GM21526 (cell line): Measurements from ENCODE around the gene NPAS3.

Experiments used
- ATAC-seq: cut with Tn5 transposase; IDR thresholded peaks from one replicate; pipeline ENCODE4 v1.9.1; 2021; ENCODE audit warnings: moderate library complexity; ENCODE audit not compliant: unreplicated experiment, low FRiP score

Gene NPAS3

DNA sequence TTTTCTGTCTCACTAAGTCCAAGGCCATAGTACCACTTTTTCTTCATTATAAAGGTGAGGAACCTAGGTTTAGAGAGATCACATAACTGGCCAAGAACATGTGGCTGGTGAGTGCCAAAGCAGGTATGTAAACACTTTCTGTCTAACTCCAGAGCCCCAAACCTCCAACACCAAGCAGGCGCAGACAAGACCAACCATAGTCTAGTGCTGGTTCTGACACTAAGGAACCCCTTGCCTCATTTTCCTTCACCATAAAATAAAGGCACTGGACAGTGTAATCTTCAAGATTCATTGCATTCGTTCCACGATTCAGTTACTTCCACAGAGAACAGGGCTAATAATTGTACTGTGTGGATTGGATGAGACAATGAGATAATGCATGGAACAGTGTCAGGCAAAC lies 71.0 kb downstream of the NPAS3 start:
- ATAC-seq: no peak

DNA sequence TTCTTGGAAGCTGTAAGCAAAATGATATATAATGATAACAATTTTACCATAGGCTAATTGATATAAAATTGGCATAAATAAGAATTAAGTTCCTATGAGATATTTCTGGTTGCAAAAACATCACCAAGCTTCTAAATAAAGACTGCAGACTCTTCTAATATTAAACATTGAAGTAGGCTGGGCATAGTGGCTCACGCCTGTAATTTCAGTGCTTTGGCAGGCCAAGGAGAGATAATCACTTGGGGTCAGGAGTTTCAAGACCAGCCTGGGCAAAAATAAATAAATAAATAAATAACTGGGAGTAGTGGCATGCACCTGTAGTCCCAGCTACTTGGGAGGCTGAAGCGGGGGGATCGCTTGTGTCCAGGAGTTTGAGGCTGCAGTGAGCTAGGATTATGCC lies 71.8 kb downstream of the NPAS3 start:
- ATAC-seq: no peak

DNA sequence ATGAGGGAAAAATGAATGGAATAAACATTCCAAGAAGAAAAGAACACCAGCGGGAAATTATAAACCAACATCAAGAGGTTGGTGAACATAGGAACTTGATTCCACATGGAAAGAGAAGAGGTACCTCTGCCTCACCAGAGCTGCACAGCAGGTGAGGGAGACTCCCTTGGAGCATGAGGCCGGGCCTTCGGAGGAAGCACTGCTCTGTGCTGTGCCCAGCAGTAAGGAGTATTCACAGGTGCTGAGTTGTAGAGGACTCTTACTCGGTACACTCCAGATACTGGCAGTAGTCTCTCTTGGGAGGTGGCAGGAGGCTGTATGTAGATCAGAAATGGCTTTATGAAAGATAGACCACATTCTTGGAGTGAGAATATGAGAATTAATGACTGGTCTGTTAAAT lies 76.0 kb downstream of the NPAS3 start:
- ATAC-seq: no peak

DNA sequence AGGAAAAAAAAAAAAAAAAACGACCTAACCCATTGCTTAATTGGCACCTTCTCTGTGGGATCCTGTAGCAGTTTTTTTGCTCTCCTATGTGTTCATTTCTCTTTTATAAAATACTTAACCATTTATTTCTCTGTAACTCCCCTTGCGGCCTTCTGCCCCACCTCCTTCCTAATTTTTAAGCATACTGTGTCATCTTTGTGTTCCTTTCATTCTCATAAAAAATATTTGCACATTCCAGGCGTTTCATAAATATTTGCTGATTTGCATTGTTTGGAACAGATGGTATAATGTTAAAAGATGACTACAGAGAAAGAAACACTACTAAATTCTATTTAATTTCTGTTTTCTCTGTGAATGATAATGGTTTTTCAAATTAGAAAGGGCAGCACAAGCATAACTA lies 77.9 kb downstream of the NPAS3 start:
- no peak for ATAC-seq

DNA sequence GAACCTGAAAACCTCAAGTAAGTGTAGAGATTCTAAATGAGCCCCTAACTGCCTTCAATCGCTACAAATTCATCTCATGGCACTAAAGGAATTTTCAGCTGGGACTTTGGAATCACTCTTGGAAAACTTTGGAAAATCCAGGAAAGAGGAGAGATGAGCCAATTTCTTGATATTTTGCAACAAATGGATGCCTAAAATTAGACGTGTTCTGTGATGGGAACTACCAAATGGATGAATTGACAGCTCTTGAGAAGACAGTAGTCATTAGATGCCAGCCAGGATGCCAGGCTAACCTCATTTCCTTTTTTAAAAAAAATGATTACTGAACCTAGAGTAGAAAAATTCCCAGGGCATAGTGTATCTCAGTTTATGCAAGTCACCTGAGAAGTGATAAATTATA lies 78.3 kb downstream of the NPAS3 start:
- no peak for ATAC-seq

DNA sequence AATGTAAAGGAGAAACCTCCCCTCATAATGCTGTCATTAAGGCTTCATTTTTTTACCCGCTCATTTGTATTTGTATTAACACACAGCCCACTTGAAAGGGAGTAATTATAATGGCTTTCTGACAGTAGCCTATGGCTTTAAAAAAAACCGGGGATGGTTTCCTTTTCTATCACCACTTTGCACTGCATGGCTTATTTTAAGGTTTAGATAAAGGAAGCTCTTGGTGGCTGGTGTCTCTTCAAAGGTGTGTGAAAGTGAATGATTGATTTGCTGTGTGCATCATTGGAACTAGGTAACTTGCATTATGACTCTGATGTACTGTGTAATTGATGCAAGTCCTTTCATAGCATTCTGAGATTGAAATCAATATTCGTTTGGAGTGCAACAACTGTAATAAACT lies 80.7 kb downstream of the NPAS3 start:
- ATAC-seq: no peak

DNA sequence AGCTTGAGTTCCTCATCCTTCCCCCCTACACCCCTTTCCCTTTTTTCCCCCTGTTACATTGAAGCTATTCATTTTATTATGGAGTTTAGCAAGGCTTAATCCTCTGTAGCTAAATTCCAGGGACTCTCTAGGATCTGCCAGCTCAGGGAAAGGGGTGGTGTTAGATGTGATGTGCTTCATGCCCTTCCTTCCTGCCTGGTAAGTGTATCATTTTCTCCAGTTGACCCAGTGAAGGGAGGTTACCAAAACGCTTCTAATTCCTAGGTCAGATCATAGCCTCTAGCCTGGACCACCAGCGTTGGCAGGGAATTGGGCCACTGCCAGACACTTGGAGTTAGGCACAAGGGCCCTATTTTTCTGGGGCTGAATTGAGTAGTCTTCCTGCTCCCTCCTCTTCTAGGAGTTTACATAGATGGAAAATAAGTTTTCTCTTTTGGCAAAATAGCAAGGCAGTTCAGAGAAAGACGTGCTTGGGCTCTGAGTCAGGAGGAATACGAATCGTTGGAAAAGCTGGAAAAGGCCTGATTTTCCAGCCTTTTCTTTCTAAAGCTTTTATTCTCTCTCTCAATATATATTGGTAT lies 88.3 kb downstream of the NPAS3 start:
- no peak for ATAC-seq

DNA sequence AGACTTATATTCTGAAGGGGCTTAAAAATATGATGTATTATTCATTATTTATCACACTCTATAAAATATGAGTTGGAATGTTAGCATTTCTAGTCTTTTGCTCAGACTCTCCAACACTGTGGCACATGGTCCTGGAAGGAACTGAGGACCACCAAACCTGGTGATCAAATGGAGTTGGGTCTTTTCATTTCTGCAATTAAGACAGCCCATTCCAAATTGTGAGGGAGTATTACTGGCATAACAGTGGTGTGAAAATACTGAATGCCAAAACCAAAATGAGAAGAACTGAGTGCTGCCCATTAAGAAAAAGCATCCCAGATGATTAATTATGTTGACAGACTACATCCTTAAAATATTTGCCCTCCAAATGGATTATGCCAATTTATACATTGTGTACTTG lies 90.8 kb downstream of the NPAS3 start:
- no peak for ATAC-seq

DNA sequence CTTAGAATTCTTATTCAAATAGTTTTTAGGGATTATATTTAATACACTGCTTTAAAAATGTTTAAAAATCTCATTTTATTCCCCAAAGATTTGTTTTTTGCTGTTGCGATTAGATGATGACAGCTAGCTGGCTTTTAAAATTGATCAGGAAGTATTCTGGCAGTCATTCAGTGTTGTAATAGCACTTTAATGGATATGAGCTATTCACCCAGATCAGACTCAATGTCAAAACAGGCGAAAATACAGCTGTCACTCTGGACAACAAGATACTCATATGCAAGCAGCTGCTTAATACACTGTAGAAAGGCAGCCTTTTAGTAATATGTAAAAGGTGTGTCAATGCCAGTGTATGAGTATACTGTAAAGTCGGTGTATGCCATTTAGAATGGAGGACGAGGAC lies 91.7 kb downstream of the NPAS3 start:
- no peak for ATAC-seq

DNA sequence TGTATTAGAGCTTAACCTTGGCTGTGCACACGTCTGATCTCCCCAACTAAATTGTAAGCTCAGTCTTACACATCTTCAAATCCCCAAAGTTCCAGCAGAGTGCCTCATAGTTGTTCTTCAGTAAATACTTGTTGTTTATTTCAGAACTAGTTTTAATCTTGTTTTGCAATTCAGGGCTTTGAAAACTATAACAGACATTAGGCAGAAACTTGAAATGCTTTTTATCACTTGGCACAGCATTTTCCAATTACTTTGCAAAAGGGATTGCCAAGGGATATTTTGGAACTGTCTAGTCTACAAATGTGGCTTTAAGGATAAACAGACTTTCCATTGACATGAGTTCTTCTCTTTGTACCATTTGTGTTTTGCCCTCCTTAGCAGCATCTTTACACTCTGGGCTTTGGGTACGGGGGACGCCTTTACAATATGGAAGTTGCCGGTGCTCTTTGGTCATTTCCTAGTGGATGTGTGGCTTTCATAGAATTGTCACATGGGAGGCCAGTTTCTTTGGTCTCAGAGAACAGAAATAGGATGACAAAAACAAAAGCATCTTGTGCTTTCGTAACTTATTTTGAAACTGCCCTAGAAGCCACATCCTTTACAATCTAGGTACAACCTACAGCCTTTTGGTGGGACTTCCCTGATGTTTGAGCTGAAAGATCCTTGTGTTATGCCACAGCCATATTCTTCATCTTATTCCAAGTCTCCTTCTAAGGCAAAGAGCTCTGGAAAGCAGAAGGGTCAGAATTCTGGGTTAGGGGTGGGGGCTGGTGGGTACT lies 96.9 kb downstream of the NPAS3 start:
- no peak for ATAC-seq

DNA sequence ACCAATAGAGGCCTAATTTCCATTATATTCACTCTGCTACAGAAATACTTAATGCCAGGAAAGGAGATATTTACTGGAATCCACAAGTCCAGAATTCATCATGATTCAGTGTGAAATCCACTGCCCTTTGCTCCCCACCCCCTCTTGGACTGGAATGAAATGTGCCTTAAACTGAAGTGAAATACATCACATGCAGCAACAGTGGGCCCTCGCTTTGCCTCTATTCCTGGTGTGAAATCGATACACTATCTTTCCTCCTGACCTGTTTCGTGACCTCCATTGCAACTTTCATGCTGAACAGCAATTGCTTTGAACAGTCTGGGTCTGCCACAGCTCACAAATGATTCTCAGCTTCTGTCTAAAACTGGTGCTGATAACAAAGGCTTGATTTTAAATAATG lies 100.6 kb downstream of the NPAS3 start:
- no peak for ATAC-seq

DNA sequence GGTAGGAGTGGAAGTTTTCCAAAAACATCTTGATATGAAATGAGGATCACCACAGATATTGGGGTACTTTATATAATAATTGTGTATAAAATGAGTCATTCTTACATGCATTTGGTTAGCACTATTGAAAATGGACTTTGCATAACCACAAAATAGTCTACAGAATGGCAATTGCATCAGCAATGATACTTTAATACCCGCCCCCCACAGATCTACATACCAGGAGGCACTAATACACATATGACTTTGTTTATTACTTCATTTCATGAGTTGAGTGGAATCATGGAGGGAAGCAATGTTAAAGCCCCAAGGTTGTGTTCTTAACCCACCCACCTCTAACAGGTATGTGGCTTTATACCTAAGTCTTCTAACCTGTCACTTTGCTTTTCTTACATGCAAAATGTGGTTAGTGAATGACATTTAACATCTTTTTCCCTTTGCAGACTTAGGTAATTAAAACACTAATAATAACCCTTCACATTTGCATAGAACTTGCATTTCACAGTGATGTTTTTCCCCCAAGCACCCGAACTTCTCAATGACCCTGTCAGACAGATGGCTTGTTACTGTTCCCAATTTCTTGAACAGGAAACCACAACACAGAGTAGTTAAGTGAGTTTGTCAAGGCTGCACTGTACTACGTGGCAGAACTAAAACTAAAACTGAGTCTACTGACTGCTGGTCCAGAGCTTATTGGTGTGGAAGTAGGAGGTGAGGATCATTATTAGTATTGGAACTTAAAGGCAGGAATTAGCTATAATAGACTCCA lies 101.9 kb downstream of the NPAS3 start:
- ATAC-seq: no peak

DNA sequence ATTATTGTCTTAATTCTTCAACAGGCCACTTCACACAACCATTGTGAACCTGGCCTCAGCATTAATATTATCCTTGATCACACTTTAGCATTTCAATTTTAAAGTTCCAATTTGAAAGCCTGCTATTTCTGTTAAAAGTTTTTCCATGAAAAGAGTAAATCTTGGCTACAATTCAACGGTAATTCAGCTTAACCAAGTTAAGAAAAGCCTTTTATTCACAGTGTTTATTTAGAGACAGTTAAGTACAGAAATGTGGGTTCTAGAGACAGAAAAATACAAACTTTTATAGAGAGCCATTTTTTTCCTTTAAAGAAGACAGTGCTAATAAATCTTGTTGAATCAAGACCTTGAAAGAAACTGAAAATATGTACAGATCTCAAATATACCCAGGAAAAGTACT lies 103.9 kb downstream of the NPAS3 start:
- no peak for ATAC-seq

DNA sequence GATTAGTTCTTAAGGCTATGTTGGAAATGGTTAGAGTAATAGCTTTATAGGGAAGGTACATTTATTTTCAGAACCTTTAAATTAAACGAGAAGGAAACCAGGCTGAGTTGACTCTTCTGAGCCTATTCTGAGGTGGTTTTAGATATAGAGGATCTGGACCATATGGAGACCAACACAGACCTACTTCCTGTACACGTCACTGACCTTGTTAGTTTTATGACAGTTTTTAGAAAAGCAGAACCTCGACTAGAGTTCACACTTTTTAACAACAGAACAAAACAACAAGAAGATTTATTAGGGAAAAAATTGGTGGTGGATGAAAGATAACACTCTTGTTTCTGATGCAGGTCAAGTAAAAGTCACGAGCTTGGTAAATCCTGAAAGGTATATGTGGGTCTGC lies 107.1 kb downstream of the NPAS3 start:
- no peak for ATAC-seq

DNA sequence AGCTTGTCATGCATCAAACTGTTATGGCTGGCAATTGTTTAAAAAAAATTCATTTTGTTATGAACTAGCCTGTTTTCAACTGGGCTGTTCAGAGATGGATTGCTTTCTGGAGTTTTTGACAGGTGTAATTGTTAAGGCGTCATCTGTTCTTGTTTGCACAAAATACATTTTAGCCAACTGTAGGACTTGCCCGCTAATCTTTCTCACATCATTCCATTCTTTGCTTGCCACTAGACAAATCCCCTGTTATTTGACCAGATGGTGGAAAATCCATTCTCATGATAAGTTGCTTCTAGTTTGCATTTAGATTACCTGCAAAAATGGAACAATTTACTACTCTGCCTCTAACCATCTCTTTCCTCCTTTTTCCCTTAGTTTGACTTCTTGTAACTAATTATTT lies 114.3 kb downstream of the NPAS3 start:
- ATAC-seq: no peak

DNA sequence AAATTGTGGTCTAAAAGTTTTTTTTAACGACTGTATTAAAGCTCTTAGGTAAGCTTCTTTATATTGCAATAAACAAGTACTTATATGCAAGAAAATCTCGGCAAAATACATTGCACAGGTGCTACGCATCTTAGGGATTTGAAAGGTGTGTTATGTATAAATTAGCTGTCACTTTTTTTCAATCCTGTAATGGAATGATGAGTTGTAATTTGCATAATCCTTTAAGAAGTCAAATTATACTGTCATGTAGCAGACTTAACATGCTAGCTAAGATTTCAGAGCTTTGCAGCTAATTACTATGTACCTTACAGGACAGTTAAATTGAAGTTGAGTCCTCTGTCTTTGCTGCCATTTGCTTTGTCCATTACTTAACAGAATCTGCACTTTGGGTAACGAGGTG lies 117.5 kb downstream of the NPAS3 start:
- ATAC-seq: no peak

DNA sequence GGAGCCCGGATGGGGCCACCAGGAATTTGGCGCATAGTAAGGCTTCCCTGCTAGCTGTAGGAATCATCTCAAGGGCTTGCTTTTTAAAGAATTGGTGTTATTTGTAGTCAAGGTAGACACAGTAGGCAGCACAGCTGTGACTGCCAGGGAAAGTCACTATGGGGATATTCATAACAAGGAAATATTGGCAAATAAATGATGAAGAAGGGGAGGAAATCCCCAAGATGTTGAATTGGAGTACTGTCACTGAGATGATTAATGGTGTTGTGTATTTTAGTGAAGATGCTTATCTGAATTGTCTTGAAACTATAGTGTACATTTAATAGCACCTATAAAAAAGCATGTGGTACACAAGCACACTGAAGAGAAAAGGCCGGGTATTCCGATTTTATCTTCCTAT lies 118.9 kb downstream of the NPAS3 start:
- ATAC-seq: no peak

DNA sequence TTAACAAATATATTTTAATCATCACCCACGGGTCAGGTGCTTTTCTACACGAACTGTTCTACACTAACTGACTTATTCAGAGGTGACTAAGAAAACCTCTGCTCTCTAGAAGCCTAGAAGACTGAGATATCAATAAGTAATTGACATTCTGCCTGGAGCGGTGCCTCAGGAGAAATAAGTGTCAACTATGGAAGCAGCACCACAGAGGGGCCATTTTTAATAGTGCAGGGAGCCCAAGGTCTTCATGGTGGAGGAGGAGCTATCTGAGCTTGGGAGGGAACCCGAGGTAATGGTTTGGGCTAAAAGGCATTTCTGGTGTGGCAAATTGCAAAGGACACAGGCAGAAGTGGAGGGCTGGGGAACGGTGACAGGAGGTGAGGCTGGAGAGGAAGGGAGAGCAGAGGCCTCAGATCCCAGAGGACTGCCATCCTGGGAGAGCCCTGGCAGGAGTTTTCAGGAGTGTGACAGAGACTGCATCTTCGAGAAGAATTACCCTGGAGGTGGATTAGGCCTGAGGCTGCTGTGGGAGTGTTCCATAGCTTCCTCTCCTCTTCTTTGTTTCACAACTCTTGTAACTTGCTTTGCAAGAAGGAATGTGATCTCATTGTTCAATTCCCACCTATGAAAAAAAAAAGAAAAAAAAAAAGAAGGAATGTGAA lies 123.1 kb downstream of the NPAS3 start:
- ATAC-seq: no peak

DNA sequence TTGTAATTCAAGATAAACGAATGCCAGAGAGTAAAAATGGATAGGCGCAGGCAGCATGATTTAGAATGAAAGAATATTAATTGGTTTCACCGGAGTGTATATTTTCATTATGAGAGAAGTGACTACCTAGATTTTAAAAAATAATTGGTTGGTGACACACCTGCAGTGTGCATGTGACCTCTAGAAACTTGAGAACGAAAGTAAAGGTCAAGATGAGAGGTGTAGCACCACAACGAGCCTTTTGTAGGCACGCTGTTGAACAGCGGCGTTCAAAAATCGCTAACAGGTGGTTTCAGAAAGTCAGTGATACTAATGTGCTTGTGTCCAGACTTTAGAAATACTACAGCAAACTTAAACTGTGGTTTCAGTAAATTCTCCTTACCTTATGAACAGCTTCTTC lies 123.8 kb downstream of the NPAS3 start:
- ATAC-seq: no peak

DNA sequence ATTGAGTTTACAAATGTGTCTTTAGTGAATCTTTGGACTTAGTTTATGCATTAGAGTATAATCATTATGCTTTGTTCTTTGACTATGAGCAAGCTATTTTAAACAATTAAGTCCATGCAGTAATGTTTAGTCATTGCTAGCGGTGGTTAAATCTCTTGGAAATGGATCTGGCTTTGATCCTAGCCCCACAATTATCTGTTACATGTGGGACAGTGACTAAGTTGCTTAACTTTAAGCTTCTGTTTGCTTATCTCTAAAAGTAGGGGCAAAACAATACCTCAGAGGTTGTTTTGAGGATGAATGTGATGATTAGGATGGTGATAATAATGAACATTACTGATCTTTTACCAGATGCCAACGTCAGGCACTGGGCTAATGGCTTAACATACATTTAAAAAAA lies 124.2 kb downstream of the NPAS3 start:
- no peak for ATAC-seq

DNA sequence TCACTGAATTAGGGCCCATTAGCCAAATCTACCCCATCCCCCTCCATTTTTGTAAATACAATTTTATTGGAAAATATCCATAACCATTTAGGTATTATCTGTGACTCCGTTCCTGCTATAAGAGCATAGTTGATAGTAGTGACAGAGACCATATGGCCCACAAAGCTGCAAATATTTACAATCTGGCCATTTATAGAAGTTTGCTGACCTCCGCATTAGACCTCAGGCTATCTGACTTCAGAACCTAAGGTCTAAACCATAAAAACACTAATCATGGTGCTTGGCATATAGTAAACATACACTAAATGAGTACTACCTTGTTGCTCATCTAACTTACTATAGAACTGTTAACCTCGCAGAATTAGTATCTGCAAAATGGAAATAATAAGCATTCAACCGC lies 124.8 kb downstream of the NPAS3 start:
- no peak for ATAC-seq
